Hepatocyte (in vitro differentiated cells): ENCODE measurements around the gene SMG9. TPM values are rescaled to one million over a fixed set of nuclear protein-coding genes. Genes with fewer than 3 reads are reported as not detected.

ENCODE experiments used
- DNase-seq: peaks from one replicate; pipeline ENCODE4 v3.0.0-alpha.2; 2016; ENCODE audit warnings: low spot score
- H2AFZ ChIP-seq: fragments of 200-600 bp; sonication (generic); 2 replicates; pipeline ENCODE4 v1.6.0; 2016; ENCODE audit warnings: antibody characterized with exemption, mild to moderate bottlenecking
- H3K27ac ChIP-seq: fragments of 200-600 bp; sonication (generic); 2 replicates; pipeline ENCODE4 v1.5.1; 2016; ENCODE audit warnings: mild to moderate bottlenecking
- H3K27me3 ChIP-seq: fragments of 200-600 bp; sonication (generic); 2 replicates; pipeline ENCODE4 v1.6.1; 2016
- H3K36me3 ChIP-seq: fragments of 200-600 bp; sonication (generic); replicated peaks from 2 replicates; pipeline ENCODE4 v1.5.1; 2016; ENCODE audit warnings: low read depth; ENCODE audit not compliant: insufficient read depth
- H3K4me1 ChIP-seq: fragments of 200-600 bp; sonication (generic); 2 replicates; pipeline ENCODE4 v1.5.1; 2016; ENCODE audit warnings: mild to moderate bottlenecking, moderate library complexity; ENCODE audit not compliant: insufficient read depth
- H3K4me2 ChIP-seq: fragments of 200-600 bp; sonication (generic); 2 replicates; pipeline ENCODE4 v1.6.0; 2016
- H3K4me3 ChIP-seq: fragments of 200-600 bp; sonication (generic); 2 replicates; pipeline ENCODE4 v1.5.1; 2016; ENCODE audit warnings: mild to moderate bottlenecking
- H3K79me2 ChIP-seq: fragments of 200-600 bp; sonication (generic); 2 replicates; pipeline ENCODE4 v1.6.0; 2017; ENCODE audit warnings: mild to moderate bottlenecking
- H3K9me2 ChIP-seq: fragments of 200-600 bp; sonication (generic); replicated peaks from 2 replicates; pipeline ENCODE4 v1.6.0; 2017; ENCODE audit warnings: mild to moderate bottlenecking; ENCODE audit not compliant: insufficient read depth
- H3K9me3 ChIP-seq: fragments of 200-600 bp; sonication (generic); 2 replicates; pipeline ENCODE4 v1.5.1; 2016; ENCODE audit warnings: low read depth, mild to moderate bottlenecking
- H4K20me1 ChIP-seq: fragments of 200-600 bp; sonication (generic); 2 replicates; pipeline ENCODE4 v1.6.0; 2016; ENCODE audit warnings: mild to moderate bottlenecking; ENCODE audit not compliant: insufficient read depth, poor library complexity, severe bottlenecking
- CTCF ChIP-seq: fragments of 200-600 bp; sonication (generic); IDR thresholded peaks from 2 replicates; pipeline ENCODE4 v1.5.1; 2016; ENCODE audit warnings: antibody characterized with exemption, mild to moderate bottlenecking; ENCODE audit not compliant: poor library complexity
- EZH2 ChIP-seq: fragments of 200-600 bp; sonication (generic); IDR thresholded peaks from 2 replicates; pipeline ENCODE4 v1.6.1; 2016; ENCODE audit warnings: antibody characterized with exemption, mild to moderate bottlenecking, borderline replicate concordance
- EZH2phosphoT487 ChIP-seq: fragments of 200-600 bp; sonication (generic); IDR thresholded peaks from one replicate; pipeline ENCODE4 v1.6.1; 2018; ENCODE audit warnings: antibody characterized with exemption, mild to moderate bottlenecking, low read depth, moderate library complexity; ENCODE audit not compliant: unreplicated experiment, severe bottlenecking
- WGBS: methylation state at CpG from one replicate; pipeline ENCODE4 v1.1.6; 2016; ENCODE audit warnings: low lambda C conversion rate; ENCODE audit errors: missing lambda C conversion rate; 5-methylcytosine and 5-hydroxymethylcytosine counted together
- polyA plus RNA-seq: library from polyadenylated mRNA; unstranded; fragments of >200 nt; fragmentation: Nextera tagmentation; extraction: Ambion mirVana; gene quantifications from 2 replicates; pipeline ENCODE4 v1.2.1, GENCODE V29; 2016
- total RNA-seq: library from RNA; depleted of rRNA; stranded (reverse); fragments of >200 nt; gene quantifications from 2 replicates; pipeline ENCODE4 v1.2.3, GENCODE V29; 2014

Gene SMG9
- total and polyA plus RNA-seq, 2 experiments from 2014 or later, result 16.1 to 34.9 TPM

DNA sequence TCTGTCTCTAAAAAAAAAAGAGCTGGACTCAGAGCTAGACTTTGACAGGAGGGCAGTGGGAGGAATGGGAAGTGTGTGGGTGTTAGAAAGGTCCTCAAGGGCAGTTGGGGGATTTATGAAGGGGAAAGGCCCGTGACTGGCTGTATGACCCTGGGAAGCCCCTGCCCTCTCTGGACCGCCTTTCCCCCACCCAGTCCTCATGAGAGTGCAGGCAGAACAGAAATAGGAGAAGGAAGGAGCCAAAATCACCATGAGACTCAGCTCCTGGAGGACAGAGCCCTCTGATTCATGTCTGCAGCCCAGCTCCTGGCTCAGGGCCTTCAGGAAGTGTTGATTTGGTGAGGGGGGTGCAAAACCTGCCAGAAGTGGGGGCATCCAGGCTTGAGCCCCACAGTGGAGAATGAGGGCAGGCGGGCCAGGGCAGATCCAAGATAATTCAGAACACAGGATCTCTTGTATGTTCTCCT is 8.7 kb upstream of the SMG9 start:
- Histone ChIP-seq H3K4me2 (no peak overlapping the region), H3K4me1 (no peaks in the 10 kb centered on the region), H3K9me2 (no peaks in the 10 kb centered on the region), H2AFZ (no peak overlapping the region), H3K36me3 (no peaks in the 10 kb centered on the region), H3K79me2 (no peaks in the 10 kb centered on the region), H3K4me3 (no peak overlapping the region), H3K9me3 (no peaks in the 10 kb centered on the region), H3K27me3 (no peaks in the 10 kb centered on the region), H4K20me1 (no peaks in the 10 kb centered on the region), H3K27ac (no peak overlapping the region)
- WGBS, result 81% methylated on average over 3 of the region's 3 CpGs
- TF ChIP-seq EZH2 (no peak), EZH2phosphoT487 (no peak)
- DNase-seq, result no peak

DNA sequence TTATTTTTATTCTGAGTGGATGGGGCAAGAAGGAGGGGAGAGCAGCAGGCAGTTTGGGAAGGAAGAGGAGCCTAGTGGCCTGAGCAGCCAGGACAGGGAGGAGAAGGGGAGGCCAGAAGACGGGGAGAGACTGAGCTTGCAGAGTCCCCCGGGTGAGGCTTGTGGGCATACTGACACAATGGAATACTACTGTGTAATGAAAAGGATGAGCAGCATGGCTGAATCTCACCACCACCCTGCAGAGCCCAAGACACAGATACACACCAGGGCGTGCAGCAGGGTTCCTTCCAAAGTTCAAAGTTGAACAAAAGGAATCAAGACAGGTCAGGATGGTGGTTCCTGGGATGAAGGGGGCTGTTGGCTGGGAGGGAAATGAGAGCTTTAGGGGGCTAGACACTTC is 8.1 kb upstream of the SMG9 start:
- Histone ChIP-seq H3K4me3 (no peak overlapping the region), H3K9me2 (no peaks in the 10 kb centered on the region), H3K4me1 (no peaks in the 10 kb centered on the region), H3K27me3 (no peaks in the 10 kb centered on the region), H3K79me2 (no peaks in the 10 kb centered on the region), H3K9me3 (no peaks in the 10 kb centered on the region), H3K27ac (no peak overlapping the region), H3K4me2 (no peak overlapping the region), H3K36me3 (no peaks in the 10 kb centered on the region), H2AFZ (no peak overlapping the region), H4K20me1 (no peaks in the 10 kb centered on the region)
- no peak for DNase-seq
- TF ChIP-seq EZH2phosphoT487, result no peak
- TF ChIP-seq CTCF, result no peak
- TF ChIP-seq EZH2, result no peak
- 88% methylated on average over 3 of the region's 3 CpGs for WGBS

DNA sequence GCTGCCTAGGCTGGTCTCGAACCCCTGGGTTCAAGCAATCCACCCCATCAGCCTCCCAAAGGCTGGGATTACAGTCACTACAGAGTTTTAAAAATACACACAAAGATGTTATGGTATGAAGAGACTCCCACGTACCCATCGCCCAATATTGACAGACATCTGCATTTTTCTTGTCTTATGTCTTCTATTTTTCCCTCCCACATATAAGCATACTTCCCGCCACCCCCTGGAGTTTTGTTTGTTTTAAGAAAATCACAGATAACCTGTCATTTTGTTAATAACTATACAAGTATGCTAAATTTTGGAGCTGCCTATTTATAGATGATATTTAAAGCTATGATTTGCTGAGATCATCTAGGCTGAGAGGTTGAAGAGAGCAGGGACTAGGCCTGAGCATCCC is 6.2 kb upstream of the SMG9 start:
- Histone ChIP-seq H3K4me1 (no peaks in the 10 kb centered on the region), H3K4me3 (no peak overlapping the region), H3K9me3 (no peaks in the 10 kb centered on the region), H3K9me2 (no peaks in the 10 kb centered on the region), H3K27me3 (no peaks in the 10 kb centered on the region), H3K79me2 (no peaks in the 10 kb centered on the region), H3K4me2 (no peak overlapping the region), H2AFZ (no peak overlapping the region), H3K27ac (no peak overlapping the region), H3K36me3 (no peaks in the 10 kb centered on the region), H4K20me1 (no peaks in the 10 kb centered on the region)
- 94% methylated on average over 4 of the region's 4 CpGs for WGBS
- no peak for DNase-seq
- TF ChIP-seq CTCF (no peak), EZH2 (no peak), EZH2phosphoT487 (no peak)

GRCh38 chr19:43759515-43759914 is 4.8 kb upstream of the SMG9 start:
- Histone ChIP-seq H3K9me2 (no peaks in the 10 kb centered on the region), H2AFZ (no peak overlapping the region), H3K79me2 (no peaks in the 10 kb centered on the region), H3K27me3 (no peaks in the 10 kb centered on the region), H3K27ac (no peak overlapping the region), H3K36me3 (no peaks in the 10 kb centered on the region), H3K4me1 (no peaks in the 10 kb centered on the region), H4K20me1 (no peaks in the 10 kb centered on the region), H3K4me2 (no peak overlapping the region), H3K9me3 (no peaks in the 10 kb centered on the region), H3K4me3 (no peak overlapping the region)
- WGBS, result 76% methylated on average over 5 of the region's 5 CpGs
- DNase-seq, result no peak
- TF ChIP-seq EZH2phosphoT487, result no peak
- no peak for TF ChIP-seq CTCF
- no peak for TF ChIP-seq EZH2
